GM23338 (cell line): ENCODE measurements around the gene UBXN10. TPM values are rescaled to one million over a fixed set of nuclear protein-coding genes. Genes with fewer than 3 reads are reported as not detected.

Experiments used
- ATAC-seq: fragments of 200-7000 bp; cut with Tn5 transposase; 3 replicates; pipeline ENCODE4 v1.9.1; 2020
- DNase-seq: peaks from one replicate; pipeline ENCODE4 v3.0.0-alpha.2; 2015; ENCODE audit warnings: low spot score
- H2AFZ ChIP-seq: fragments of 200-600 bp; sonication (generic); 2 replicates; pipeline ENCODE4 v1.8.0; 2016; ENCODE audit warnings: antibody characterized with exemption, mild to moderate bottlenecking, moderate library complexity
- H3F3A ChIP-seq: fragments of 200-600 bp; sonication (generic); replicated peaks from 2 replicates; pipeline ENCODE4 v1.8.0; 2017; ENCODE audit warnings: antibody characterized with exemption, mixed run types, low read depth
- H3K27ac ChIP-seq: fragments of 200-600 bp; sonication (generic); 2 replicates; pipeline ENCODE4 v1.6.1; 2016; ENCODE audit warnings: low read depth
- H3K27me3 ChIP-seq: fragments of 200-600 bp; sonication (generic); 2 replicates; pipeline ENCODE4 v1.8.0; 2016; ENCODE audit warnings: mild to moderate bottlenecking, mixed run types, moderate library complexity; ENCODE audit not compliant: insufficient read depth
- H3K36me3 ChIP-seq: fragments of 200-600 bp; sonication (generic); 2 replicates; pipeline ENCODE4 v1.8.0; 2016; ENCODE audit warnings: mild to moderate bottlenecking; ENCODE audit not compliant: insufficient read depth
- H3K4me1 ChIP-seq: fragments of 200-600 bp; sonication (generic); 2 replicates; pipeline ENCODE4 v1.8.0; 2016; ENCODE audit warnings: mild to moderate bottlenecking, moderate library complexity; ENCODE audit not compliant: insufficient read depth
- H3K4me2 ChIP-seq: fragments of 200-600 bp; sonication (generic); 2 replicates; pipeline ENCODE4 v1.7.1; 2017; ENCODE audit warnings: mixed run types
- H3K4me3 ChIP-seq: fragments of 200-600 bp; sonication (generic); 2 replicates; pipeline ENCODE4 v1.6.1; 2016; ENCODE audit warnings: mixed run types
- H3K79me2 ChIP-seq: fragments of 200-600 bp; sonication (generic); replicated peaks from 2 replicates; pipeline ENCODE4 v1.8.0; 2017; ENCODE audit warnings: mild to moderate bottlenecking; ENCODE audit not compliant: insufficient read depth
- H3K9me2 ChIP-seq: fragments of 200-600 bp; sonication (generic); 2 replicates; pipeline ENCODE4 v1.8.0; 2017; ENCODE audit not compliant: insufficient read depth
- H4K20me1 ChIP-seq: fragments of 200-600 bp; sonication (generic); replicated peaks from 2 replicates; pipeline ENCODE4 v1.8.0; 2017; ENCODE audit warnings: mild to moderate bottlenecking; ENCODE audit not compliant: insufficient read depth
- H3K27ac Mint-ChIP-seq: 2 replicates; pipeline ENCODE4 v1.8.0; 2020; ENCODE audit warnings: inconsistent platforms, mild to moderate bottlenecking, moderate library complexity, mixed read lengths
- H3K27me3 Mint-ChIP-seq: 3 replicates; pipeline ENCODE4 v1.8.0; 2022; ENCODE audit warnings: low read depth, mild to moderate bottlenecking, moderate library complexity, mixed read lengths, inconsistent platforms; ENCODE audit not compliant: insufficient read depth, poor library complexity
- H3K36me3 Mint-ChIP-seq: 3 replicates; pipeline ENCODE4 v1.8.0; 2021; ENCODE audit warnings: low read depth, mild to moderate bottlenecking, inconsistent platforms, moderate library complexity, mixed read lengths
- H3K4me1 Mint-ChIP-seq: 3 replicates; pipeline ENCODE4 v1.8.0; 2020; ENCODE audit warnings: mild to moderate bottlenecking, inconsistent platforms, mixed read lengths
- H3K4me3 Mint-ChIP-seq: 3 replicates; pipeline ENCODE4 v1.8.0; 2021; ENCODE audit warnings: moderate library complexity, mild to moderate bottlenecking, inconsistent platforms, mixed read lengths
- H3K9me3 Mint-ChIP-seq: 3 replicates; pipeline ENCODE4 v1.8.0; 2020; ENCODE audit warnings: moderate library complexity, mild to moderate bottlenecking, inconsistent platforms, mixed read lengths
- CREB1 ChIP-seq: fragments of 250-450 bp; sonication (Bioruptor Pico); IDR thresholded peaks from 2 replicates; pipeline ENCODE4 v1.5.0; 2020; ENCODE audit warnings: low read depth, mild to moderate bottlenecking, moderate library complexity
- CTCF ChIP-seq, 2 experiments: fragments of 200-600 bp in 1 of 2; sonication (generic) in 1 of 2; conservative IDR thresholded peaks; 2 replicates each; pipeline versions ENCODE4 v1.5.1 to v1.6.1; 2016 to 2017; ENCODE audit warnings: antibody characterized with exemption in 2 of 2, low read depth in 2 of 2, mild to moderate bottlenecking in 2 of 2, moderate library complexity in 1 of 2
- ETS1 ChIP-seq: IDR thresholded peaks from 2 replicates; pipeline ENCODE4 v1.6.1; 2016; ENCODE audit warnings: antibody characterized with exemption
- EZH2 ChIP-seq: fragments of 200-600 bp; sonication (generic); IDR thresholded peaks from one replicate; pipeline ENCODE4 v1.8.0; 2017; ENCODE audit warnings: antibody characterized with exemption, mild to moderate bottlenecking, low read depth; ENCODE audit not compliant: unreplicated experiment
- EZH2phosphoT487 ChIP-seq: fragments of 200-600 bp; sonication (generic); IDR thresholded peaks from one replicate; pipeline ENCODE4 v1.8.1; 2018; ENCODE audit warnings: antibody characterized with exemption; ENCODE audit not compliant: unreplicated experiment
- JUNB ChIP-seq: IDR thresholded peaks from one replicate; pipeline ENCODE4 v1.6.1; 2016; ENCODE audit warnings: antibody characterized with exemption; ENCODE audit not compliant: unreplicated experiment
- NANOG ChIP-seq: IDR thresholded peaks from 2 replicates; pipeline ENCODE4 v1.6.1; 2016; ENCODE audit warnings: antibody characterized with exemption, borderline replicate concordance
- POLR2AphosphoS5 ChIP-seq: IDR thresholded peaks from 2 replicates; pipeline ENCODE4 v1.6.1; 2016; ENCODE audit warnings: antibody characterized with exemption, low read depth
- REST ChIP-seq: IDR thresholded peaks from one replicate; pipeline ENCODE4 v1.6.1; 2018; ENCODE audit warnings: antibody characterized with exemption; ENCODE audit not compliant: unreplicated experiment
- STAT1 ChIP-seq: IDR thresholded peaks from one replicate; pipeline ENCODE4 v1.6.1; 2016; ENCODE audit warnings: antibody characterized with exemption; ENCODE audit not compliant: unreplicated experiment
- ZNF114 ChIP-seq: fragments of 250-450 bp; sonication (Bioruptor Pico); IDR thresholded peaks from 2 replicates; pipeline ENCODE4 v1.5.0; 2020; ENCODE audit warnings: mild to moderate bottlenecking, moderate library complexity
- ZNF331 ChIP-seq: fragments of 250-450 bp; sonication (Bioruptor Pico); IDR thresholded peaks from 2 replicates; pipeline ENCODE4 v1.5.0; 2020; ENCODE audit warnings: low read depth, mild to moderate bottlenecking, moderate library complexity
- polyA plus RNA-seq: library from polyadenylated mRNA; unstranded; fragments of >200 nt; fragmentation: Nextera tagmentation; extraction: Ambion mirVana; gene quantifications from 2 replicates; pipeline ENCODE4 v1.2.1, GENCODE V29; 2016
- total RNA-seq: library from RNA; depleted of rRNA; stranded (reverse); fragments of >200 nt; shearing (Covaris generic); gene quantifications from 2 replicates; pipeline ENCODE4 v1.2.3, GENCODE V29; 2014

The UBXN10 gene
- total and polyA plus RNA-seq, 2 experiments from 2014 or later = 0.27 to 0.69 TPM

- Histone ChIP-seq H3K27me3 (no peaks in the 10 kb centered on the region), H3K4me2 (peak overlapping the region; percentile 64; the same call in 1 of the 2 replicates), H3K36me3 (no peaks in the 10 kb centered on the region), H3F3A (no peaks in the 10 kb centered on the region), H2AFZ (peak overlapping the region; percentile 78), H3K27ac (no peak overlapping the region; the same call in 1 of the 2 replicates), H4K20me1 (no peaks in the 10 kb centered on the region), H3K79me2 (no peaks in the 10 kb centered on the region), H3K4me3 (peak overlapping the region; percentile 34), H3K4me1 (peaks cover 12% of the 10 kb centered on the region), H3K9me2 (no peaks in the 10 kb centered on the region)
- Mint-ChIP-seq H3K36me3 (peaks cover 2% of the 10 kb centered on the region; the same call in 1 of the 3 replicates), H3K27me3 (peaks cover 9% of the 10 kb centered on the region), H3K4me3 (no peak overlapping the region; the same call in 2 of the 3 replicates), H3K4me1 (peaks cover 10% of the 10 kb centered on the region), H3K27ac (no peak overlapping the region; the same call in 1 of the 2 replicates), H3K9me3 (peaks cover 4% of the 10 kb centered on the region; the same call in 2 of the 3 replicates)
- DNase-seq = peak; percentile 96
- ATAC-seq = peak; percentile 99
- peak; percentile 49; the same call in 1 of the 2 replicates for TF ChIP-seq ETS1
- no peak for TF ChIP-seq NANOG
- TF ChIP-seq EZH2 = no peak
- no peak for TF ChIP-seq JUNB
- no peak for TF ChIP-seq STAT1
- TF ChIP-seq REST = no peak
- no peak for TF ChIP-seq ZNF331
- TF ChIP-seq EZH2phosphoT487 = no peak
- no peak for TF ChIP-seq CREB1 (CRISPR knock-in tag)
- TF ChIP-seq CTCF (conservative IDR thresholded peaks at IDR 0.05; ENCODE audit: low read depth in 2 of 2) = peak; percentile 76 to 82
- no peak for TF ChIP-seq POLR2AphosphoS5
- TF ChIP-seq ZNF114 (CRISPR knock-in tag) = no peak
Observed at GRCh38 chr1:20212685-20213331, 26.9 kb downstream of the UBXN10 start.
